HCT116 (cell line): ENCODE results near the gene ARL15. TPM values are rescaled to one million over a fixed set of nuclear protein-coding genes. Genes with fewer than 3 reads are reported as not detected.

Experiments
- ATAC-seq: fragments of 200-7000 bp; cut with Tn5 transposase; 2 replicates; pipeline ENCODE4 v1.9.1; 2020; ENCODE audit warnings: mild to moderate bottlenecking, moderate library complexity
- BruUV-seq: library from RNA; stranded (reverse); fragments of 400-500 nt; replicated peaks from 2 replicates; lab custom pipeline; 2021; lab: Mats Ljungman, UMichigan
- CTCF ChIA-PET: fragments of 300-600 bp; sonication (Branson Sonifier 250); formaldehyde crosslinking; loops from one replicate; lab custom pipeline; 2021; ENCODE audit warnings: antibody characterized with exemption; lab: Charles Lee
- POLR2A ChIA-PET: fragments of 300-600, 350-600 bp; sonication (Branson Sonifier 250); formaldehyde crosslinking; loops from one replicate; lab custom pipeline; 2021; ENCODE audit warnings: antibody characterized with exemption; lab: Charles Lee
- RAD21 ChIA-PET, 2 experiments: fragments of 300-600 bp; sonication (Branson Sonifier 250); formaldehyde crosslinking; loops; one replicate each; lab custom pipeline; 2023; ENCODE audit warnings: low total read pairs in 2 of 2; ENCODE audit not compliant: uncharacterized antibody in 2 of 2, unreplicated experiment in 2 of 2, low non-redundant PET in 1 of 2; lab: Charles Lee
- DNase-seq: peaks from one replicate; pipeline ENCODE4 v3.0.0-alpha.2; 2010; ENCODE audit warnings: low read depth, low spot score
- H2AFZ ChIP-seq: fragments of 200-600 bp; shearing (Covaris generic), sonication (generic); 2 replicates; pipeline ENCODE4 v1.6.1; 2017; ENCODE audit warnings: low read depth, mixed run types, mixed read lengths, antibody characterized with exemption, low read length; ENCODE audit not compliant: poor library complexity, severe bottlenecking
- H3K27ac ChIP-seq: 2 replicates; pipeline ENCODE4 v1.5.1; 2012; ENCODE audit warnings: low read depth, low read length
- H3K27me3 ChIP-seq: fragments of 200-600 bp; sonication (generic); 2 replicates; pipeline ENCODE4 v1.6.1; 2016; ENCODE audit warnings: mixed run types, low read length, mixed read lengths; ENCODE audit not compliant: insufficient read depth
- H3K36me3 ChIP-seq, 2 experiments: fragments of 200-500 bp in 1 of 2; fragments of 200-600 bp in 1 of 2; sonication (Bioruptor generic) in 1 of 2; sonication (generic) in 1 of 2; 2 replicates each; pipeline versions ENCODE4 v1.5.1 to v1.6.1; 2014 to 2016; ENCODE audit warnings: low read length in 2 of 2, inconsistent platforms in 1 of 2, mixed read lengths in 1 of 2, mixed run types in 1 of 2; ENCODE audit not compliant: insufficient read depth in 2 of 2, control insufficient read depth in 1 of 2
- H3K4me1 ChIP-seq, 2 experiments: fragments of 200-600 bp in 1 of 2; sonication (generic) in 1 of 2; 2 replicates each; pipeline versions ENCODE4 v1.5.1 to v1.6.1; 2012 to 2017; ENCODE audit warnings: low read length in 2 of 2, inconsistent platforms in 1 of 2, mild to moderate bottlenecking in 1 of 2, mixed read lengths in 1 of 2, mixed run types in 1 of 2, moderate library complexity in 1 of 2; ENCODE audit not compliant: insufficient read depth in 2 of 2, control insufficient read depth in 1 of 2
- H3K4me2 ChIP-seq: fragments of 200-600 bp; sonication (generic); 2 replicates; pipeline ENCODE4 v1.6.1; 2017; ENCODE audit warnings: mixed run types, low read length, mixed read lengths
- H3K4me3 ChIP-seq, 2 experiments: fragments of 200-600 bp in 1 of 2; sonication (generic) in 1 of 2; replicated peaks in 1 of 2; 2 replicates each; pipeline ENCODE4 v1.5.1; 2011 to 2016; ENCODE audit warnings: low read length in 2 of 2, control low read depth in 1 of 2, low read depth in 1 of 2, mild to moderate bottlenecking in 1 of 2, mixed read lengths in 1 of 2, mixed run types in 1 of 2
- H3K79me2 ChIP-seq: fragments of 200-600 bp; sonication (generic); 2 replicates; pipeline ENCODE4 v1.6.1; 2017; ENCODE audit warnings: mild to moderate bottlenecking, mixed run types, low read length, moderate library complexity, mixed read lengths; ENCODE audit not compliant: insufficient read depth
- H3K9ac ChIP-seq: fragments of 200-600 bp; sonication (generic); 2 replicates; pipeline ENCODE4 v1.6.1; 2016; ENCODE audit warnings: low read length, mixed read lengths
- H3K9me2 ChIP-seq: fragments of 200-600 bp; sonication (generic), shearing (Covaris generic); 2 replicates; pipeline ENCODE4 v1.6.1; 2017; ENCODE audit warnings: mixed run types, mild to moderate bottlenecking, moderate library complexity; ENCODE audit not compliant: insufficient read depth
- H3K9me3 ChIP-seq, 2 experiments: fragments of 200-500 bp in 1 of 2; fragments of 200-600 bp in 1 of 2; sonication (Bioruptor generic) in 1 of 2; sonication (generic) in 1 of 2; 2 replicates each; pipeline ENCODE4 v1.6.1; 2014 to 2017; ENCODE audit warnings: low read length in 2 of 2, mixed read lengths in 2 of 2, inconsistent platforms in 1 of 2, low read depth in 1 of 2, mild to moderate bottlenecking in 1 of 2, mixed run types in 1 of 2, moderate library complexity in 1 of 2; ENCODE audit not compliant: control insufficient read depth in 1 of 2, insufficient read depth in 1 of 2
- H4K20me1 ChIP-seq: fragments of 200-600 bp; sonication (generic), shearing (Covaris generic); 2 replicates; pipeline ENCODE4 v1.6.1; 2017; ENCODE audit warnings: mixed run types, mild to moderate bottlenecking, moderate library complexity; ENCODE audit not compliant: insufficient read depth
- CEBPB ChIP-seq: IDR thresholded peaks from 2 replicates; pipeline ENCODE4 v1.6.1; 2012; ENCODE audit warnings: low read depth
- ELF1 ChIP-seq: IDR thresholded peaks from 2 replicates; pipeline ENCODE4 v1.6.1; 2012; ENCODE audit warnings: low read depth, borderline replicate concordance
- EZH2 ChIP-seq: fragments of 200-600 bp; sonication (generic); IDR thresholded peaks from 2 replicates; pipeline ENCODE4 v1.6.1; 2017; ENCODE audit warnings: antibody characterized with exemption, mixed run types
- EZH2phosphoT487 ChIP-seq: fragments of 200-600 bp; IDR thresholded peaks from 2 replicates; pipeline ENCODE4 v1.6.1; 2018; ENCODE audit warnings: antibody characterized with exemption, borderline replicate concordance
- FOSL1 ChIP-seq: IDR thresholded peaks from 2 replicates; pipeline ENCODE4 v1.6.1; 2012; ENCODE audit warnings: low read depth
- POLR2AphosphoS5 ChIP-seq: IDR thresholded peaks from 2 replicates; pipeline ENCODE4 v1.6.1; 2011; ENCODE audit warnings: mild to moderate bottlenecking, low read depth, low read length, moderate library complexity
- RAD21 ChIP-seq: IDR thresholded peaks from 2 replicates; pipeline ENCODE4 v1.6.1; 2012; ENCODE audit warnings: low read depth, mild to moderate bottlenecking
- SP1 ChIP-seq: IDR thresholded peaks from 2 replicates; pipeline ENCODE4 v1.6.1; 2012; ENCODE audit warnings: low read depth
- SRF ChIP-seq: IDR thresholded peaks from 2 replicates; pipeline ENCODE4 v1.6.1; 2012; ENCODE audit warnings: low read depth
- TCF7L2 ChIP-seq: IDR thresholded peaks from 2 replicates; pipeline ENCODE4 v1.7.0; 2011; ENCODE audit warnings: borderline replicate concordance, inconsistent platforms; ENCODE audit not compliant: insufficient read depth, insufficient read length; ENCODE audit errors: extremely low read depth
- ZFX ChIP-seq: fragments of 450-650 bp; IDR thresholded peaks from 2 replicates; pipeline ENCODE4 v1.6.1; 2017
- ZNF274 ChIP-seq: fragments of 200-500 bp; sonication (Bioruptor generic); IDR thresholded peaks from 2 replicates; pipeline ENCODE4 v1.6.1; 2014; ENCODE audit warnings: mild to moderate bottlenecking, low read depth, low read length, inconsistent platforms
- intact Hi-C: fragments of 100-400 bp; cut with micrococcal nuclease; formaldehyde crosslinking; loops from 2 replicates; pipeline ENCODE4 v1.10.0; 2022
- total RNA-seq: library from RNA; stranded (reverse); gene quantifications from one replicate; pipeline ENCODE4 v1.2.1, GENCODE V29; 2021; ENCODE audit not compliant: unreplicated experiment
- TF ChIP-seq, protein P1 (sequence below): IDR thresholded peaks from 2 replicates; pipeline ENCODE4 v1.6.1; 2012; ENCODE audit warnings: low read depth
- TF ChIP-seq, protein P2 (sequence below): IDR thresholded peaks from 2 replicates; pipeline ENCODE4 v1.6.1; 2011; ENCODE audit warnings: mild to moderate bottlenecking, low read length, moderate library complexity; ENCODE audit not compliant: insufficient replicate concordance; ENCODE audit errors: extremely low read depth

ARL15 gene
- total RNA-seq, 1 experiment from 2014 or later: 15.0 TPM

DNA sequence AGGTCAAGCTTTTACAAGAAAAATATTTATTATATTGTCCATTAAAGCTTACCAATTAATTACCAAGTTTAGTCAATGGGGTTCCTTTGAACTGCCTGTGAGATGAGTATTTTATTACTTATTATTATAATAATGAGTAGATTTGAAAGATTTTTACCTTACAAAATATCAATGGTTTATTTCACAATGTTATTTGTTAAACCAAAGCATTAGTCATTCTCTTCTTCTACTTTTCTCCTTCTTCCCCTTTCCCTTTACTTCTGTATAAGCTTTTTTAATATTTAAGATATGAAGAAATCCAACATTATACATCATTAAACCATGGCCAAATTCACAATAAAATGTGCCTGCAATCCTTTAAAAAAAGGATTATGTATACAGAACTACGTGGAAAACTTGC, 369.5 kb downstream of the ARL15 start:
- Histone ChIP-seq H3K4me2 (no peak overlapping the region), H4K20me1 (no peaks in the 10 kb centered on the region), H3K27ac (no peak overlapping the region), H3K9me3 (no peaks in the 10 kb centered on the region), H3K4me1 (peaks cover 0 to 6% of the 10 kb centered on the region in 2 experiments; a peak in 1 of 4 replicates), H3K36me3 (no peaks in the 10 kb centered on the region), H3K79me2 (no peaks in the 10 kb centered on the region), H3K4me3 (no peak overlapping the region), H3K9ac (no peak overlapping the region)
- no peak for DNase-seq
- CTCF ChIA-PET: no interaction called here
- no TSS peak for BruUV-seq
- POLR2A ChIA-PET: no interaction called here
- TF ChIP-seq SP1 (no peak), EZH2phosphoT487 (no peak), ZNF274 (no peak), ZFX (no peak), ELF1 (no peak), RAD21 (no peak), TCF7L2 (no peak), FOSL1 (no peak)
- TF ChIP-seq, all 23 proteins: peak for 0
- H3K9me2 ChIP-seq: no peaks in the 10 kb centered on the region
- intact Hi-C loops: no loop called here
- no peaks in the 10 kb centered on the region for H3K27me3 ChIP-seq
- ATAC-seq: no peak
- no peak overlapping the region for H2AFZ ChIP-seq
- RAD21 ChIA-PET: no interaction called here

DNA sequence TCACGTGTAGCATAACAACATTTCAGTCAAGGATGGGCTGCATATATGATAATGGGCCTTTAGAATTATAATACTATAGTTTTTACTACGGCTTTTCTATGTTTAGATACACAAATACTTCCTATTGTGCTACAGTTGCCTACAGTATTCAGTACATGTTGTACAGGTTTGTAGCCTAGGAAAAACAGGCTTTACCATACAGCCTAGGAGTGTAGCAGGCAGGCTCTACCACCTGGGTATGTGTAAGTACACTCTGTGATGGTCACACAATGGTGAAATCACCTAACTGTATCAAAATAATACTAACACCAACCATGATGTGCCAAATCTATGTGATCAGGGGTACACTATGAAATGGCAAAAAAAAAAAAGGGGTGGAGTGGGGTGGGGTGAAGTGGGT, 372.9 kb downstream of the ARL15 start:
- RAD21 ChIA-PET: no interaction called here
- ATAC-seq: no peak

More for the DNA sequence above, 372.9 kb downstream of the ARL15 start:
- CTCF ChIA-PET: no interaction called here
- Histone ChIP-seq H3K4me3 (no peak overlapping the region), H3K4me2 (no peak overlapping the region), H3K27me3 (no peaks in the 10 kb centered on the region), H3K9me2 (no peaks in the 10 kb centered on the region), H3K9ac (no peak overlapping the region), H3K4me1 (no peaks in the 10 kb centered on the region), H4K20me1 (no peaks in the 10 kb centered on the region), H3K9me3 (no peaks in the 10 kb centered on the region), H3K27ac (no peak overlapping the region)
- POLR2A ChIA-PET: no interaction called here
- DNase-seq: no peak
- intact Hi-C loops: no loop called here
- no TSS peak for BruUV-seq
- no peak for TF ChIP-seq EZH2
- no peak for TF ChIP-seq ZNF274
- TF ChIP-seq POLR2AphosphoS5: no peak
- no peak for TF ChIP-seq TCF7L2
- TF ChIP-seq SRF: no peak
- TF ChIP-seq, protein P1, sequence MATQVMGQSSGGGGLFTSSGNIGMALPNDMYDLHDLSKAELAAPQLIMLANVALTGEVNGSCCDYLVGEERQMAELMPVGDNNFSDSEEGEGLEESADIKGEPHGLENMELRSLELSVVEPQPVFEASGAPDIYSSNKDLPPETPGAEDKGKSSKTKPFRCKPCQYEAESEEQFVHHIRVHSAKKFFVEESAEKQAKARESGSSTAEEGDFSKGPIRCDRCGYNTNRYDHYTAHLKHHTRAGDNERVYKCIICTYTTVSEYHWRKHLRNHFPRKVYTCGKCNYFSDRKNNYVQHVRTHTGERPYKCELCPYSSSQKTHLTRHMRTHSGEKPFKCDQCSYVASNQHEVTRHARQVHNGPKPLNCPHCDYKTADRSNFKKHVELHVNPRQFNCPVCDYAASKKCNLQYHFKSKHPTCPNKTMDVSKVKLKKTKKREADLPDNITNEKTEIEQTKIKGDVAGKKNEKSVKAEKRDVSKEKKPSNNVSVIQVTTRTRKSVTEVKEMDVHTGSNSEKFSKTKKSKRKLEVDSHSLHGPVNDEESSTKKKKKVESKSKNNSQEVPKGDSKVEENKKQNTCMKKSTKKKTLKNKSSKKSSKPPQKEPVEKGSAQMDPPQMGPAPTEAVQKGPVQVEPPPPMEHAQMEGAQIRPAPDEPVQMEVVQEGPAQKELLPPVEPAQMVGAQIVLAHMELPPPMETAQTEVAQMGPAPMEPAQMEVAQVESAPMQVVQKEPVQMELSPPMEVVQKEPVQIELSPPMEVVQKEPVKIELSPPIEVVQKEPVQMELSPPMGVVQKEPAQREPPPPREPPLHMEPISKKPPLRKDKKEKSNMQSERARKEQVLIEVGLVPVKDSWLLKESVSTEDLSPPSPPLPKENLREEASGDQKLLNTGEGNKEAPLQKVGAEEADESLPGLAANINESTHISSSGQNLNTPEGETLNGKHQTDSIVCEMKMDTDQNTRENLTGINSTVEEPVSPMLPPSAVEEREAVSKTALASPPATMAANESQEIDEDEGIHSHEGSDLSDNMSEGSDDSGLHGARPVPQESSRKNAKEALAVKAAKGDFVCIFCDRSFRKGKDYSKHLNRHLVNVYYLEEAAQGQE: no peak
- TF ChIP-seq ELF1: no peak
- no peak for TF ChIP-seq CEBPB
- TF ChIP-seq, protein P2, sequence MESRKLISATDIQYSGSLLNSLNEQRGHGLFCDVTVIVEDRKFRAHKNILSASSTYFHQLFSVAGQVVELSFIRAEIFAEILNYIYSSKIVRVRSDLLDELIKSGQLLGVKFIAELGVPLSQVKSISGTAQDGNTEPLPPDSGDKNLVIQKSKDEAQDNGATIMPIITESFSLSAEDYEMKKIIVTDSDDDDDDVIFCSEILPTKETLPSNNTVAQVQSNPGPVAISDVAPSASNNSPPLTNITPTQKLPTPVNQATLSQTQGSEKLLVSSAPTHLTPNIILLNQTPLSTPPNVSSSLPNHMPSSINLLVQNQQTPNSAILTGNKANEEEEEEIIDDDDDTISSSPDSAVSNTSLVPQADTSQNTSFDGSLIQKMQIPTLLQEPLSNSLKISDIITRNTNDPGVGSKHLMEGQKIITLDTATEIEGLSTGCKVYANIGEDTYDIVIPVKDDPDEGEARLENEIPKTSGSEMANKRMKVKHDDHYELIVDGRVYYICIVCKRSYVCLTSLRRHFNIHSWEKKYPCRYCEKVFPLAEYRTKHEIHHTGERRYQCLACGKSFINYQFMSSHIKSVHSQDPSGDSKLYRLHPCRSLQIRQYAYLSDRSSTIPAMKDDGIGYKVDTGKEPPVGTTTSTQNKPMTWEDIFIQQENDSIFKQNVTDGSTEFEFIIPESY: no peak
- TF ChIP-seq, all 23 proteins: peak for 0
- H3K79me2 ChIP-seq: no peaks in the 10 kb centered on the region
- no peaks in the 10 kb centered on the region for H3K36me3 ChIP-seq
- H2AFZ ChIP-seq: no peak overlapping the region
